ENCODE data around the gene C1orf74.
A peak's percentile ranks its signal among the peaks of the same experiment; 100 is the strongest.
"Not testable (repeated sequence)": the region's sequence is repeated elsewhere in the genome, so short reads cannot be mapped to it uniquely, and the experiment has no call there.

Gene C1orf74

GRCh38 chr1:209805875-209806760 lies 21.8 kb upstream of the C1orf74 start, which contains the start of gene IRF6:
Gene IRF6 (minus strand): TSS chr1:209806142. CDS start chr1:209801413, 4,729 bp downstream.
- DNase-seq (ENCODE audit: low read depth in 1 of 2, low spot score in 1 of 2): peak in 1 of 2 donors; percentile 33

GRCh38 chr1:209805341-209805781 lies 21.0 kb upstream of the C1orf74 start:
- DNase-seq (ENCODE audit: low read depth in 1 of 2, low spot score in 1 of 2): no peak

GRCh38 chr1:209803568-209803967 lies 19.2 kb upstream of the C1orf74 start:
- DNase-seq (ENCODE audit: low read depth in 1 of 2, low spot score in 1 of 2): no peak

- DNase-seq (ENCODE audit: low read depth in 1 of 2, low spot score in 1 of 2): no peak
Observed at GRCh38 chr1:209802780-209803152, 18.4 kb upstream of the C1orf74 start.

- DNase-seq (ENCODE audit: low read depth in 1 of 2, low spot score in 1 of 2): no peak
Observed at GRCh38 chr1:209802117-209802779, 17.9 kb upstream of the C1orf74 start.

- no peak for DNase-seq (ENCODE audit: low read depth in 1 of 2, low spot score in 1 of 2)
Observed at GRCh38 chr1:209800984-209801834, 16.9 kb upstream of the C1orf74 start.

GRCh38 chr1:209797978-209798639 lies 13.8 kb upstream of the C1orf74 start:
- DNase-seq (ENCODE audit: low read depth in 1 of 2, low spot score in 1 of 2): no peak

GRCh38 chr1:209793711-209794110 lies 9.4 kb upstream of the C1orf74 start:
- DNase-seq (ENCODE audit: low read depth in 1 of 2, low spot score in 1 of 2): not testable (repeated sequence)

GRCh38 chr1:209791920-209792319 lies 7.6 kb upstream of the C1orf74 start:
- DNase-seq (ENCODE audit: low read depth in 1 of 2, low spot score in 1 of 2): no peak

- no peak for DNase-seq (ENCODE audit: low read depth in 1 of 2, low spot score in 1 of 2)
Observed at GRCh38 chr1:209790286-209791193, 6.2 kb upstream of the C1orf74 start.

GRCh38 chr1:209789245-209789644 lies 4.9 kb upstream of the C1orf74 start:
- DNase-seq (ENCODE audit: low read depth in 1 of 2, low spot score in 1 of 2): no peak

GRCh38 chr1:209787551-209787950 lies 3.2 kb upstream of the C1orf74 start:
- no peak for DNase-seq (ENCODE audit: low read depth in 1 of 2, low spot score in 1 of 2)

- DNase-seq (ENCODE audit: low read depth in 1 of 2, low spot score in 1 of 2): no peak
Observed at GRCh38 chr1:209786146-209786545, 1.8 kb upstream of the C1orf74 start.

- DNase-seq (ENCODE audit: low read depth in 1 of 2, low spot score in 1 of 2): no peak
Observed at GRCh38 chr1:209785592-209785991, 1.2 kb upstream of the C1orf74 start.

- no peak for DNase-seq (ENCODE audit: low read depth in 1 of 2, low spot score in 1 of 2)
Observed at GRCh38 chr1:209783386-209783785, 973 bp downstream of the C1orf74 start.

- DNase-seq (ENCODE audit: low read depth in 1 of 2, low spot score in 1 of 2): no peak
Observed at GRCh38 chr1:209780268-209780667, 4.1 kb downstream of the C1orf74 start.

- no peak for DNase-seq (ENCODE audit: low read depth in 1 of 2, low spot score in 1 of 2)
Observed at GRCh38 chr1:209778102-209778501, 6.3 kb downstream of the C1orf74 start.

- DNase-seq (ENCODE audit: low read depth in 1 of 2, low spot score in 1 of 2): no peak
Observed at GRCh38 chr1:209777587-209777986, 6.8 kb downstream of the C1orf74 start.

GRCh38 chr1:209775678-209776077 lies 8.7 kb downstream of the C1orf74 start:
- no peak for DNase-seq (ENCODE audit: low read depth in 1 of 2, low spot score in 1 of 2)

- DNase-seq (ENCODE audit: low read depth in 1 of 2, low spot score in 1 of 2): no peak
Observed at GRCh38 chr1:209774592-209774991, 9.8 kb downstream of the C1orf74 start.
